ENCODE data around the gene ACSL3. TPM values are rescaled to one million over a fixed set of nuclear protein-coding genes. Genes with fewer than 3 reads are reported as not detected.

ACSL3 gene
- total RNA-seq, 4 donors from 2014 or later, result 31.1 to 56.3 (median 52.5) TPM

DNA sequence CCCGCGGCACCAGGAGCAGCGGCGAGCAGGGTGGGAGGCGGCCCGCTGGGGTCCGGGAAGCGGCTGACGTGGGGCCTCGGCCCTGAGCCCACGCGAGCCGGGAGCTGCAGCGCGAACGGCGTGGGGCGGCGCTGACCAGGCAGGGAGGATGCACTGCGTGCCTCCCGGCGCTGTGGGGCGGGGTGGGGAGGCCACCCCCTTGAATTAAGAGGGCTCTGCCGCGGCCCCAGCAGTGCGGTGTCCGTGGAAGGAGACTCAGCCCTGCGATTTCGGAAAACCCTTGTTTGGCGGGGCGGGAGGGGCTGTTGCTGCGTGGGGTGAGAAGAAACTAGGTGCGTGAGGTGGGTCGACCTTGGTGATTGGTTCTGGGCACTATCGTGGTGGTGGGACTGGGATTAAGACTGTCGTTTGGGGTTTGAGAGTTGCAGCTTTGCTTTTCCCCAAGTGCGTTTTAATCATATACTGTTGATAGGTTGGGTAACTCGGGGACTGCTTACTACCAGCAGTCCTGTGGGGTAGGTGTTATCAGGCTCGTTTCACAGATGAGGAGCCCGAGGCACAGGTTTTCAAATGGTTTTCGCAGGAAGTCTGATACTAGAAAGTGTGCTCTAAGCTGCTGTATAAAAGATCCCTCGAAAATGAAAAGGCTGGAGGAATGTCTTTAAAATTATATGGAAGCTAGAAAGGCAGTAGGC is 722 bp downstream of the ACSL3 start:
- Histone ChIP-seq H3K9me3 (no peaks in the 10 kb centered on the region), H3K4me3 (peak overlapping the region; percentile 92 to 98 (median 94)), H3K27me3 (no peaks in the 10 kb centered on the region), H3K36me3 (no peaks in the 10 kb centered on the region), H3K27ac (replicated peaks in 1 of 4) (peak overlapping the region; percentile 98), H3K4me1 (peaks cover 51 to 60% (median 55%) of the 10 kb centered on the region in 4 donors)
- WGBS, result under 1% methylated on average over 17 of the region's 42 CpGs
- TF ChIP-seq, protein P1, sequence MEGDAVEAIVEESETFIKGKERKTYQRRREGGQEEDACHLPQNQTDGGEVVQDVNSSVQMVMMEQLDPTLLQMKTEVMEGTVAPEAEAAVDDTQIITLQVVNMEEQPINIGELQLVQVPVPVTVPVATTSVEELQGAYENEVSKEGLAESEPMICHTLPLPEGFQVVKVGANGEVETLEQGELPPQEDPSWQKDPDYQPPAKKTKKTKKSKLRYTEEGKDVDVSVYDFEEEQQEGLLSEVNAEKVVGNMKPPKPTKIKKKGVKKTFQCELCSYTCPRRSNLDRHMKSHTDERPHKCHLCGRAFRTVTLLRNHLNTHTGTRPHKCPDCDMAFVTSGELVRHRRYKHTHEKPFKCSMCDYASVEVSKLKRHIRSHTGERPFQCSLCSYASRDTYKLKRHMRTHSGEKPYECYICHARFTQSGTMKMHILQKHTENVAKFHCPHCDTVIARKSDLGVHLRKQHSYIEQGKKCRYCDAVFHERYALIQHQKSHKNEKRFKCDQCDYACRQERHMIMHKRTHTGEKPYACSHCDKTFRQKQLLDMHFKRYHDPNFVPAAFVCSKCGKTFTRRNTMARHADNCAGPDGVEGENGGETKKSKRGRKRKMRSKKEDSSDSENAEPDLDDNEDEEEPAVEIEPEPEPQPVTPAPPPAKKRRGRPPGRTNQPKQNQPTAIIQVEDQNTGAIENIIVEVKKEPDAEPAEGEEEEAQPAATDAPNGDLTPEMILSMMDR (IDR thresholded peaks at IDR 0.05), result no peak
- no peak for DNase-seq (ENCODE audit: extremely low spot score)
- intact Hi-C loops (cut with DNase I), result loop anchor here (5.0 to 10.0 kb wide), 4 partner anchors 41 to 169 kb away; no protein-coding TSS in a partner anchor

DNA sequence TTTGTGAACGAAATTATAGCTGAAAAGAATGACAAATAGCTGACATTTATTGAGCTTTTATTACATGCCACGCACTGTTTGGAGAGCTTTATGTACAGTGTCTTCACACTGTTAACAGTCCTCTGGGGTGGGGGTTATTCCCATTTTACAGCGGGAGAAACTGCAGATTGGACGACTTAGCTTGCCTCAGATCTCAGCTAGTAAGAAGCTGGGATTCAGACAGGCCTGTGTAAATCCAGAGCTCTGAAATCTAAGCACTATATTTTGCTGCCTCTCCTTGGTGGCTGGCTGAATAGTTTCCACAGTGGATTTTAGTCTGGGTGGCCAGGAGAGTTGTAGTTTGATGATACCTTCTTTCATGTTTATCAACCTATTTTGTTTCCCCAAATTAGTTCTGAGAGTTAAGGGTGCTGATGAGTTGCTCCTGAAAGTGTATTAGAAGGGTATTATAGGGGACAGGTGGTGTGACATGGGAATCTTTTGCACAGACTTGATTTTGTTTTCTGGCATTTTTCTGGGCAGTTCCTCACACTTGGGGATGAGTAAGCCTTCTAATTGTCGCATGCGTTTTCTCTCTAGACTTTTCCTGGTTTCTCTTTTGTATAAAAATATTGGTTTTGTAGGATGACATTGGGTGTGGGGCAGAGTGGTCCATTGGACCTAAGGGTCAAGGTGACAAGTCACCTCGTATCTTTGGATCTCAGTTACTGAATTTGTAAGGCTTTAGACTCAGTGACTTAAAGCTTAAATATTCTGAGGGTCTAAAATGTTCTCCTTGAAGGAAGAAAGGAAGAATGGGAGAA is 1.5 kb downstream of the ACSL3 start:
- H3K27me3 ChIP-seq, result no peaks in the 10 kb centered on the region
- H3K27ac ChIP-seq (replicated peaks in 1 of 4), result peak overlapping the region; percentile 98
- peaks cover 52 to 67% (median 59%) of the 10 kb centered on the region in 4 donors for H3K4me1 ChIP-seq
- H3K9me3 ChIP-seq, result no peaks in the 10 kb centered on the region
- TF ChIP-seq, protein P1 (IDR thresholded peaks at IDR 0.05), result peak; percentile 18 to 32 (median 31)
- TF ChIP-seq EP300 (IDR thresholded peaks at IDR 0.05), result no peak
- no peaks in the 10 kb centered on the region for H3K36me3 ChIP-seq
- H3K4me3 ChIP-seq, result peak overlapping the region; percentile 92 to 98 (median 94)
- intact Hi-C loops (cut with DNase I), result loop anchor here (5.0 to 10.0 kb wide), 4 partner anchors 40 to 170 kb away; no protein-coding TSS in a partner anchor
- no peak for DNase-seq (ENCODE audit: extremely low spot score)
- 17% methylated on average over 7 of the region's 7 CpGs for WGBS

DNA sequence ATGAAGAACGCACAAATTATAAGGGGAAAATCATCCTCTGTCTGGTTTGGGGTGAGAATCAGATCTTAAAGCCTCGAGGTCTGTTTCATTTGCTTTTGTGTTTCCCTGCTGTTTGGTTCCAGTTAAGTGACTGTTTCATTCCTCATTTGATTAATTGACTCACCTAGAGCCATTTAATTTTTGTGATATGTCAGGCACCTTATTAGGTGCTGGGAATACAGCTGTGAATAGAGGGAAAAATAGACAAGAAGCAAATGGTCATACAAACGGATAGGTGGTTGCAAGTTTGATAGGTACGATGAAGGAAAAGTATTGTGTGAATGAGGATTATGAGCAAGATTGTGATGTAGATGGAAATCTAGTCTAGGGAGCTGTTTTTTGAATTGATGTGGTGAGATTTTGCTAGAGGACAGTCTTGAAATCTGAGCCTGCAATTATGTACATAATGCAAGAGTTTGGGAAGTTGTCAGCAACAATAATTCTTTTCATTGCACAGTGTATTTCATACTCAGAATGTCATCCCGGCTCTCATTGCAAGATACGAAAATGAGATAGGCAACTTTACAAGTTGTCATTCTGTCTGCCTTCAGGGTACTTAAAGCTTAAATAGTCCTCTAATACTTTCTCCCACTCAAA is 2.2 kb downstream of the ACSL3 start:
- TF ChIP-seq POLR2AphosphoS5 (IDR thresholded peaks at IDR 0.05), result no peak
- TF ChIP-seq, protein P1 (IDR thresholded peaks at IDR 0.05), result no peak
- Histone ChIP-seq H3K27me3 (no peaks in the 10 kb centered on the region), H3K4me1 (peaks cover 52 to 70% (median 59%) of the 10 kb centered on the region in 4 donors), H3K27ac (replicated peaks in 1 of 4) (peak overlapping the region in 2 of 4 donors; percentile 98), H3K4me3 (peak overlapping the region in 3 of 4 donors; percentile 92 to 98 (median 92)), H3K9me3 (no peaks in the 10 kb centered on the region), H3K36me3 (no peaks in the 10 kb centered on the region)
- 70% methylated on average over 6 of the region's 6 CpGs for WGBS
- intact Hi-C loops (cut with DNase I), result loop anchor here (5.0 to 10.0 kb wide), 4 partner anchors 39 to 171 kb away; no protein-coding TSS in a partner anchor
- DNase-seq (ENCODE audit: extremely low spot score), result no peak

DNA sequence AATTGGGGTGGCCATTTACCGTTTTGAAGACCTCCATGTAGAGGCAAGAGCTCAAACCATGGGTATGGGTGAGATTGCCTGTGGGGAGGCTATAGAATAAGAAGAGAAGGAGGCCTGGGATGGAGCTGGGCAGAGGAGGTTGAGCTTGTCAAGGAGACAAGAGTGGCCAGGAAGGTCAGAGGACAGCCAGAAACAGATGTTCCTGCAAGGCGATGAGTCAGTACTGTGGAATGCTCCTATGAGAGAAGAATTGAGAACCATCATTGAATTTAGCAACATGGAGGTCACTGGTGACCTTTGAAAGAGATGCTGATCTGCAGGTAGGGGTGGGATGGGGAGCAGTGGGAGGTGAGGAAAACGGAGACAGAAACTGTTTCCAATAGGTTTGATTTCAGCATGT is 3.5 kb downstream of the ACSL3 start:
- peak overlapping the region in 1 of 4 donors; percentile 39 for H3K27ac ChIP-seq (replicated peaks in 1 of 4)
- H3K4me3 ChIP-seq, result no peak overlapping the region
- intact Hi-C loops (cut with DNase I), result loop anchor here (5.0 to 10.0 kb wide), 4 partner anchors 38 to 172 kb away; no protein-coding TSS in a partner anchor
- no peaks in the 10 kb centered on the region for H3K27me3 ChIP-seq
- H3K36me3 ChIP-seq, result no peaks in the 10 kb centered on the region
- WGBS, result 70% methylated on average over 3 of the region's 3 CpGs
- H3K9me3 ChIP-seq, result no peaks in the 10 kb centered on the region
- peaks cover 61 to 80% (median 62%) of the 10 kb centered on the region in 4 donors for H3K4me1 ChIP-seq
- TF ChIP-seq EP300 (IDR thresholded peaks at IDR 0.05) (no peak), POLR2AphosphoS5 (IDR thresholded peaks at IDR 0.05) (no peak), POLR2A (IDR thresholded peaks at IDR 0.05; ENCODE audit: low read depth) (no peak)
- DNase-seq (ENCODE audit: extremely low spot score), result no peak

DNA sequence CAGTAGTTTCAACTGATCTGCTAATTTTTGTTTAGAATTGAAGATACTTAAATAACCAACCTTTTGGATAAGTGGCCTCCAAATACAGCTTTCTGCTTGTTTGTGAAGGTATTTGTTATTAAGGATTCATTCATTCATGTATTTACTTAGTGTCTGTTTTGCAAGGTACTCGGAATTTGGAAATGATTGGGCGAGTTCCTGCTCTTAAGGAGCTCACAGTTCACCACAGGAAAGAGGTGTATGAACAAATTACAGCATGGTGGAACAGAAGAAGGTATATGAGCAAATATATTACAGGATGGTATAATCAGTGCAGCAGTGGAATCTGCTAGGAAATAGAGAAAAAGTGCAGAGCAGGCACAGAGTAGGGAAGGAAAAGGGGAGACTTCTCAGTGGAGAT is 4.5 kb downstream of the ACSL3 start:
- H3K4me1 ChIP-seq, result peaks cover 61 to 81% (median 64%) of the 10 kb centered on the region in 4 donors
- H3K4me3 ChIP-seq, result no peak overlapping the region
- TF ChIP-seq, protein P1 (IDR thresholded peaks at IDR 0.05), result no peak
- H3K36me3 ChIP-seq, result no peaks in the 10 kb centered on the region
- WGBS, result 81% methylated on average over 2 of the region's 2 CpGs
- no peaks in the 10 kb centered on the region for H3K9me3 ChIP-seq
- DNase-seq (ENCODE audit: extremely low spot score), result no peak
- no peaks in the 10 kb centered on the region for H3K27me3 ChIP-seq
- no peak overlapping the region for H3K27ac ChIP-seq (replicated peaks in 1 of 4)
- intact Hi-C loops (cut with DNase I), result loop anchor here (10.0 kb wide), 1 partner anchor 70 kb away; no protein-coding TSS in a partner anchor
